CD14-positive monocyte (primary cell): ENCODE data around the gene HAUS6. TPM values are rescaled to one million over a fixed set of nuclear protein-coding genes. Genes with fewer than 3 reads are reported as not detected.

Experiments used
- DNase-seq, 3 donors: peaks; one replicate each; pipeline ENCODE4 v3.0.0-alpha.2; 2011 to 2022
- H2AFZ ChIP-seq: 2 replicates; pipeline ENCODE4 v1.6.0; 2012; ENCODE audit warnings: mild to moderate bottlenecking, low read depth, low read length, inconsistent platforms; ENCODE audit not compliant: insufficient read depth, poor library complexity, severe bottlenecking
- H3K27ac ChIP-seq, 2 donors: 1 replicate in 1 of 2; 2 replicates in 1 of 2; pipeline ENCODE4 v1.5.1; 2012 to 2013; ENCODE audit warnings: low read length in 2 of 2, control low read depth in 1 of 2, inconsistent platforms in 1 of 2, low read depth in 1 of 2, mild to moderate bottlenecking in 1 of 2
- H3K27me3 ChIP-seq, 2 donors: one replicate each; pipeline versions ENCODE4 v1.6.0 to v1.6.1; 2011 to 2013; ENCODE audit warnings: low read length in 2 of 2; ENCODE audit not compliant: control insufficient read depth in 2 of 2, insufficient read depth in 2 of 2
- H3K36me3 ChIP-seq, 2 donors: replicated peaks in 1 of 2; 1 replicate in 1 of 2; 2 replicates in 1 of 2; pipeline versions ENCODE4 v1.5.1 to v1.6.1; 2012 to 2013; ENCODE audit warnings: low read length in 2 of 2, control low read depth in 1 of 2, inconsistent platforms in 1 of 2, mild to moderate bottlenecking in 1 of 2; ENCODE audit not compliant: insufficient read depth in 2 of 2, control insufficient read depth in 1 of 2
- H3K4me1 ChIP-seq, 2 donors: 1 replicate in 1 of 2; 2 replicates in 1 of 2; pipeline versions ENCODE4 v1.5.1 to v1.6.1; 2012 to 2013; ENCODE audit warnings: low read length in 2 of 2, control low read depth in 1 of 2, inconsistent platforms in 1 of 2, mild to moderate bottlenecking in 1 of 2, moderate library complexity in 1 of 2; ENCODE audit not compliant: insufficient read depth in 2 of 2, control insufficient read depth in 1 of 2
- H3K4me2 ChIP-seq: replicated peaks from 2 replicates; pipeline ENCODE3; 2012; ENCODE audit warnings: low read length, moderate library complexity, mild to moderate bottlenecking; ENCODE audit not compliant: poor library complexity, severe bottlenecking; ENCODE audit errors: extremely low read depth
- H3K4me3 ChIP-seq, 3 experiments: fragments of 200-600 bp in 1 of 3; sonication (generic) in 1 of 3; replicated peaks in 1 of 3; 1 replicate in 2 of 3; 2 replicates in 1 of 3; pipeline ENCODE4 v1.5.1; 2011 to 2013; ENCODE audit warnings: low read length in 3 of 3, mild to moderate bottlenecking in 3 of 3, control low read depth in 2 of 3, low read depth in 2 of 3, inconsistent platforms in 1 of 3, moderate library complexity in 1 of 3
- H3K79me2 ChIP-seq: 2 replicates; pipeline ENCODE4 v1.6.0; 2012; ENCODE audit warnings: mild to moderate bottlenecking, control low read depth, inconsistent platforms, low read length, moderate library complexity; ENCODE audit not compliant: insufficient read depth
- H3K9ac ChIP-seq: 2 replicates; pipeline ENCODE4 v1.6.0; 2017; ENCODE audit warnings: low read length, mild to moderate bottlenecking; ENCODE audit not compliant: insufficient read depth, poor library complexity, severe bottlenecking
- H3K9me3 ChIP-seq, 2 donors: replicated peaks in 1 of 2; 1 replicate in 1 of 2; 2 replicates in 1 of 2; pipeline versions ENCODE4 v1.5.1 to v1.6.1; 2012 to 2013; ENCODE audit warnings: low read length in 2 of 2, control low read depth in 1 of 2; ENCODE audit not compliant: control insufficient read depth in 1 of 2, insufficient read depth in 1 of 2
- H4K20me1 ChIP-seq: 2 replicates; pipeline ENCODE4 v1.6.0; 2012; ENCODE audit warnings: mild to moderate bottlenecking, low read length, control low read depth, moderate library complexity; ENCODE audit not compliant: insufficient read depth
- H3K27ac Mint-ChIP-seq, 7 donors: one replicate each; pipeline ENCODE4 v1.8.0; 2020; ENCODE audit warnings: mild to moderate bottlenecking in 7 of 7, mixed read lengths in 7 of 7, moderate library complexity in 6 of 7, inconsistent platforms in 2 of 7
- H3K27me3 Mint-ChIP-seq, 3 donors: one replicate each; pipeline ENCODE4 v1.8.0; 2021 to 2022; ENCODE audit warnings: low read depth in 3 of 3, mild to moderate bottlenecking in 3 of 3, mixed read lengths in 3 of 3, moderate library complexity in 3 of 3, inconsistent platforms in 1 of 3
- H3K36me3 Mint-ChIP-seq, 2 donors: one replicate each; pipeline ENCODE4 v1.8.0; 2020; ENCODE audit warnings: mixed read lengths in 2 of 2, inconsistent platforms in 1 of 2, mild to moderate bottlenecking in 1 of 2
- H3K4me1 Mint-ChIP-seq: one replicate; pipeline ENCODE4 v1.8.0; 2020; ENCODE audit warnings: mild to moderate bottlenecking, mixed read lengths
- H3K4me3 Mint-ChIP-seq, 2 donors: one replicate each; pipeline ENCODE4 v1.8.0; 2020; ENCODE audit warnings: mild to moderate bottlenecking in 2 of 2, mixed read lengths in 2 of 2, moderate library complexity in 1 of 2
- H3K9me3 Mint-ChIP-seq, 7 donors: one replicate each; pipeline ENCODE4 v1.8.0; 2020 to 2022; ENCODE audit warnings: mixed read lengths in 7 of 7, mild to moderate bottlenecking in 6 of 7, moderate library complexity in 6 of 7, inconsistent platforms in 2 of 7
- WGBS: methylation state at CpG from one replicate; pipeline ENCODE4 v1.1.5; 2013; ENCODE audit warnings: missing lambda C conversion rate; ENCODE audit not compliant: insufficient coverage; 5-methylcytosine and 5-hydroxymethylcytosine counted together
- intact Hi-C, 2 donors: fragments of 100-400 bp; cut with micrococcal nuclease; formaldehyde crosslinking; loops; one replicate each; pipeline versions ENCODE4 v1.15.0 to v1.15.1; 2023
- polyA plus RNA-seq, 3 donors: library from polyadenylated mRNA; depleted of rRNA in 1 of 3; unstranded in 2 of 3; stranded (reverse) in 1 of 3; fragments of 300-500 nt in 2 of 3; fragments of >200 nt in 1 of 3; fragmentation: Illumina TruSeq in 2 of 3; gene quantifications; 1 replicate in 2 of 3; 2 replicates in 1 of 3; pipeline ENCODE4 v1.2.3, GENCODE V29; 2012 to 2021
- TF ChIP-seq, protein P1 (sequence below): fragments of 200-600 bp; IDR thresholded peaks from one replicate; pipeline ENCODE4 v1.8.0; 2022; ENCODE audit warnings: antibody characterized with exemption, mild to moderate bottlenecking

Gene HAUS6
- polyA plus RNA-seq, 3 donors, result 1.3 to 4.1 (median 2.3) TPM

- DNase-seq, result no peak
- TF ChIP-seq, protein P1, sequence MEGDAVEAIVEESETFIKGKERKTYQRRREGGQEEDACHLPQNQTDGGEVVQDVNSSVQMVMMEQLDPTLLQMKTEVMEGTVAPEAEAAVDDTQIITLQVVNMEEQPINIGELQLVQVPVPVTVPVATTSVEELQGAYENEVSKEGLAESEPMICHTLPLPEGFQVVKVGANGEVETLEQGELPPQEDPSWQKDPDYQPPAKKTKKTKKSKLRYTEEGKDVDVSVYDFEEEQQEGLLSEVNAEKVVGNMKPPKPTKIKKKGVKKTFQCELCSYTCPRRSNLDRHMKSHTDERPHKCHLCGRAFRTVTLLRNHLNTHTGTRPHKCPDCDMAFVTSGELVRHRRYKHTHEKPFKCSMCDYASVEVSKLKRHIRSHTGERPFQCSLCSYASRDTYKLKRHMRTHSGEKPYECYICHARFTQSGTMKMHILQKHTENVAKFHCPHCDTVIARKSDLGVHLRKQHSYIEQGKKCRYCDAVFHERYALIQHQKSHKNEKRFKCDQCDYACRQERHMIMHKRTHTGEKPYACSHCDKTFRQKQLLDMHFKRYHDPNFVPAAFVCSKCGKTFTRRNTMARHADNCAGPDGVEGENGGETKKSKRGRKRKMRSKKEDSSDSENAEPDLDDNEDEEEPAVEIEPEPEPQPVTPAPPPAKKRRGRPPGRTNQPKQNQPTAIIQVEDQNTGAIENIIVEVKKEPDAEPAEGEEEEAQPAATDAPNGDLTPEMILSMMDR, result no peak
- Histone ChIP-seq H3K27me3 (no peaks in the 10 kb centered on the region), H3K4me1 (no peaks in the 10 kb centered on the region), H4K20me1 (no peaks in the 10 kb centered on the region), H3K9ac (no peak overlapping the region), H3K4me2 (no peak overlapping the region), H3K36me3 (no peaks in the 10 kb centered on the region), H2AFZ (no peak overlapping the region), H3K27ac (no peak overlapping the region), H3K9me3 (no peaks in the 10 kb centered on the region), H3K79me2 (no peaks in the 10 kb centered on the region), H3K4me3 (no peak overlapping the region)
- intact Hi-C loops, result no loop called here
- no peaks in the 10 kb centered on the region for H3K4me1 Mint-ChIP-seq
- peaks cover 0 to 6% (median 0%) of the 10 kb centered on the region in 3 donors for H3K27me3 Mint-ChIP-seq
- H3K36me3 Mint-ChIP-seq, result no peaks in the 10 kb centered on the region
- WGBS, result 100% methylated on average over 5 of the region's 5 CpGs
- H3K4me3 Mint-ChIP-seq, result no peak overlapping the region
- peak overlapping the region in 2 of 7 donors; percentile 42 to 59 for H3K27ac Mint-ChIP-seq
- H3K9me3 Mint-ChIP-seq, result peaks cover 0 to 3% (median 0%) of the 10 kb centered on the region in 7 donors
Observed at GRCh38 chr9:19036611-19037010, 66.1 kb downstream of the HAUS6 start.

- Histone ChIP-seq H3K27me3 (no peaks in the 10 kb centered on the region), H4K20me1 (no peaks in the 10 kb centered on the region), H2AFZ (no peak within 1 kb of the TSS), H3K9ac (no peak within 1 kb of the TSS), H3K4me1 (no peaks in the 10 kb centered on the region), H3K79me2 (no peaks in the 10 kb centered on the region), H3K4me3 (no peak within 1 kb of the TSS), H3K4me2 (no peak within 1 kb of the TSS), H3K9me3 (no peaks in the 10 kb centered on the region), H3K36me3 (no peaks in the 10 kb centered on the region), H3K27ac (no peak within 1 kb of the TSS)
- Mint-ChIP-seq H3K4me1 (no peaks in the 10 kb centered on the region), H3K9me3 (peaks cover 0 to 2% (median 0%) of the 10 kb centered on the region in 7 donors), H3K36me3 (no peaks in the 10 kb centered on the region), H3K27me3 (peaks cover 0 to 3% (median 0%) of the 10 kb centered on the region in 3 donors), H3K27ac (no peak within 1 kb of the TSS), H3K4me3 (no peak within 1 kb of the TSS)
- TF ChIP-seq, protein P1, result no peak
- intact Hi-C loops, result no loop called here
- no peak for DNase-seq
- WGBS, result 94% methylated on average over 20 of the region's 20 CpGs
Observed at GRCh38 chr9:19033015-19033414, 69.7 kb downstream of the HAUS6 start, which contains the start of gene SAXO1. Gene SAXO1, minus strand, starts transcription at chr9:19033209. Its CDS starts 301 bp downstream, at chr9:19032908.
